Neural cell (in vitro differentiated cells): ENCODE measurements around the gene TRPV5. TPM values are rescaled to one million over a fixed set of nuclear protein-coding genes. Genes with fewer than 3 reads are reported as not detected.
"Not testable (repeated sequence)": the region's sequence is repeated elsewhere in the genome, so short reads cannot be mapped to it uniquely, and the experiment has no call there.

Source experiments
- H2AFZ ChIP-seq: fragments of 200-600, 300-800 bp; sonication (generic), shearing (Covaris generic); 2 replicates; pipeline ENCODE4 v1.6.0; 2014; ENCODE audit warnings: low read depth, mild to moderate bottlenecking, antibody characterized with exemption, low read length, moderate library complexity
- H3F3A ChIP-seq: fragments of 200-600 bp; shearing (Covaris generic); 2 replicates; pipeline ENCODE4 v1.6.1; 2016; ENCODE audit warnings: mild to moderate bottlenecking, moderate library complexity, mixed read lengths, antibody characterized with exemption, low read length; ENCODE audit not compliant: insufficient read depth, poor library complexity, severe bottlenecking
- H3K27ac ChIP-seq: fragments of 200-600, 300-800 bp; sonication (generic), shearing (Covaris generic); 2 replicates; pipeline ENCODE4 v1.5.1; 2014; ENCODE audit warnings: mild to moderate bottlenecking, low read length, moderate library complexity
- H3K27me3 ChIP-seq: fragments of 300-800, 200-600 bp; sonication (generic), shearing (Covaris generic); 2 replicates; pipeline ENCODE4 v1.6.0; 2014; ENCODE audit warnings: mild to moderate bottlenecking, low read depth, low read length, moderate library complexity; ENCODE audit not compliant: insufficient read depth
- H3K36me3 ChIP-seq: fragments of 300-800, 200-600 bp; sonication (generic), shearing (Covaris generic); 2 replicates; pipeline ENCODE4 v1.5.1; 2014; ENCODE audit warnings: mild to moderate bottlenecking, antibody characterized with exemption, low read length, moderate library complexity; ENCODE audit not compliant: insufficient read depth
- H3K4me2 ChIP-seq: fragments of 300-800, 200-600 bp; sonication (generic), shearing (Covaris generic); 2 replicates; pipeline ENCODE4 v1.6.0; 2014; ENCODE audit warnings: mild to moderate bottlenecking, low read length
- H3K4me3 ChIP-seq: fragments of 300-800, 200-600 bp; sonication (generic), shearing (Covaris generic); 2 replicates; pipeline ENCODE4 v1.5.1; 2014; ENCODE audit warnings: mild to moderate bottlenecking, low read length, moderate library complexity
- H3K79me2 ChIP-seq: fragments of 200-600 bp; shearing (Covaris generic); replicated peaks from 2 replicates; pipeline ENCODE4 v1.6.0; 2014; ENCODE audit warnings: mild to moderate bottlenecking, low read length, moderate library complexity; ENCODE audit not compliant: insufficient read depth
- H3K9ac ChIP-seq: fragments of 300-800, 200-600 bp; sonication (generic), shearing (Covaris generic); 2 replicates; pipeline ENCODE4 v1.6.1; 2016; ENCODE audit warnings: mild to moderate bottlenecking, low read length, mixed read lengths
- H3K9me2 ChIP-seq: fragments of 200-600 bp; shearing (Covaris generic); 2 replicates; pipeline ENCODE4 v1.6.1; 2016; ENCODE audit warnings: mild to moderate bottlenecking, low read length, mixed read lengths; ENCODE audit not compliant: insufficient read depth
- H3K9me3 ChIP-seq: fragments of 200-600, 300-800 bp; sonication (generic), shearing (Covaris generic); 2 replicates; pipeline ENCODE4 v1.6.1; 2016; ENCODE audit warnings: mild to moderate bottlenecking, mixed run types, low read length, moderate library complexity, mixed read lengths
- H4K20me1 ChIP-seq: fragments of 200-600 bp; shearing (Covaris generic); 2 replicates; pipeline ENCODE4 v1.6.1; 2016; ENCODE audit warnings: mild to moderate bottlenecking, mixed run types; ENCODE audit not compliant: insufficient read depth
- CTCF ChIP-seq: fragments of 450-650 bp; IDR thresholded peaks from 2 replicates; pipeline ENCODE4 v1.5.1; 2014; ENCODE audit warnings: antibody characterized with exemption, mild to moderate bottlenecking, moderate library complexity; ENCODE audit not compliant: poor library complexity, severe bottlenecking
- EP300 ChIP-seq: fragments of 450-650 bp; conservative IDR thresholded peaks from 2 replicates; pipeline ENCODE4 v1.6.1; 2014; ENCODE audit warnings: antibody characterized with exemption, mild to moderate bottlenecking, moderate library complexity; ENCODE audit not compliant: poor library complexity, severe bottlenecking
- EZH2 ChIP-seq: fragments of 200-600, 300-800 bp; shearing (Covaris generic), sonication (generic); IDR thresholded peaks from 2 replicates; pipeline ENCODE4 v1.6.1; 2014; ENCODE audit warnings: antibody characterized with exemption, low read length, borderline replicate concordance, mild to moderate bottlenecking; ENCODE audit not compliant: insufficient read depth, poor library complexity, severe bottlenecking
- MXI1 ChIP-seq: fragments of 450-650 bp; conservative IDR thresholded peaks from 2 replicates; pipeline ENCODE4 v1.6.1; 2014; ENCODE audit warnings: antibody characterized with exemption, mild to moderate bottlenecking; ENCODE audit not compliant: poor library complexity, severe bottlenecking
- POLR2AphosphoS5 ChIP-seq: IDR thresholded peaks from 2 replicates; pipeline ENCODE4 v1.6.1; 2012
- RAD21 ChIP-seq: fragments of 450-650 bp; conservative IDR thresholded peaks from 2 replicates; pipeline ENCODE4 v1.6.1; 2014; ENCODE audit warnings: antibody characterized with exemption, mild to moderate bottlenecking, moderate library complexity
- REST ChIP-seq: IDR thresholded peaks from 2 replicates; pipeline ENCODE4 v1.6.1; 2012; ENCODE audit warnings: borderline replicate concordance
- SMC3 ChIP-seq: fragments of 450-650 bp; conservative IDR thresholded peaks from 2 replicates; pipeline ENCODE4 v1.6.1; 2014; ENCODE audit warnings: antibody characterized with exemption, mild to moderate bottlenecking, moderate library complexity; ENCODE audit not compliant: poor library complexity
- TAF1 ChIP-seq: IDR thresholded peaks from 2 replicates; pipeline ENCODE4 v1.6.1; 2012; ENCODE audit warnings: low read depth
- polyA minus RNA-seq: library from RNA; depleted of rRNA, polyadenylated mRNA; stranded (reverse); fragments of >200 nt; gene quantifications from 2 replicates; pipeline ENCODE4 v1.2.3, GENCODE V29; 2014
- polyA plus RNA-seq: library from polyadenylated mRNA; depleted of rRNA; stranded (reverse); fragments of >200 nt; gene quantifications from 2 replicates; pipeline ENCODE4 v1.2.3, GENCODE V29; 2014

Gene TRPV5
- polyA plus RNA-seq (0.52 TPM in 1 of 2 replicates, not detected in the other), polyA minus RNA-seq (0.23 and 0.24 TPM in 2 replicates)

- TF ChIP-seq MXI1, result no peak
- TF ChIP-seq TAF1, result no peak
- no peak for TF ChIP-seq RAD21
- TF ChIP-seq SMC3, result no peak
- TF ChIP-seq REST, result no peak
- TF ChIP-seq EP300, result no peak
- no peak for TF ChIP-seq POLR2AphosphoS5
- TF ChIP-seq CTCF, result no peak
- TF ChIP-seq EZH2, result no peak
- Histone ChIP-seq H3K27me3 (no peaks in the 10 kb centered on the region), H3K4me3 (no peak within 1 kb of the TSS), H3K9me3 (no peaks in the 10 kb centered on the region), H3K9ac (no peak within 1 kb of the TSS), H3K27ac (no peak within 1 kb of the TSS), H3K79me2 (no peaks in the 10 kb centered on the region), H2AFZ (no peak within 1 kb of the TSS), H3K9me2 (no peaks in the 10 kb centered on the region), H3K4me2 (no peak within 1 kb of the TSS), H3F3A (no peaks in the 10 kb centered on the region), H4K20me1 (no peaks in the 10 kb centered on the region), H3K36me3 (no peaks in the 10 kb centered on the region)
These were observed at the start of gene TRPV5 for GRCh38 chr7:142933624-142934023. TRPV5 (minus strand) TSS chr7:142933746; CDS start chr7:142933459, 287 bp downstream.

- not testable (repeated sequence) for H3K4me3 ChIP-seq, H3K36me3 ChIP-seq, H3K27me3 ChIP-seq, H3K9me3 ChIP-seq, H3K9me2 ChIP-seq, H3K4me2 ChIP-seq, H3K79me2 ChIP-seq, H3K27ac ChIP-seq, H3K9ac ChIP-seq, H2AFZ ChIP-seq, H4K20me1 ChIP-seq, H3F3A ChIP-seq
These were observed 44.9 kb upstream of the TRPV5 start for GRCh38 chr7:142978402-142978801.

GRCh38 chr7:142974626-142975025 is 41.1 kb upstream of the TRPV5 start:
- no peaks in the 10 kb centered on the region for H4K20me1 ChIP-seq
- no peaks in the 10 kb centered on the region for H3K9me2 ChIP-seq
- no peaks in the 10 kb centered on the region for H3F3A ChIP-seq
- no peak overlapping the region for H3K27ac ChIP-seq
- peaks cover 6% of the 10 kb centered on the region for H3K9me3 ChIP-seq
- no peak overlapping the region for H3K4me2 ChIP-seq
- no peaks in the 10 kb centered on the region for H3K36me3 ChIP-seq
- H3K79me2 ChIP-seq, result no peaks in the 10 kb centered on the region
- no peak overlapping the region for H3K9ac ChIP-seq
- no peak for TF ChIP-seq MXI1
- no peak overlapping the region for H2AFZ ChIP-seq
- no peak overlapping the region for H3K4me3 ChIP-seq
- no peaks in the 10 kb centered on the region for H3K27me3 ChIP-seq
